Epithelial cell of proximal tubule (primary cell): ENCODE results near the gene ADARB2. TPM values are rescaled to one million over a fixed set of nuclear protein-coding genes. Genes with fewer than 3 reads are reported as not detected.

Experiments
- DNase-seq: peaks from one replicate; pipeline ENCODE4 v3.0.0-alpha.2; 2011; ENCODE audit warnings: low read depth
- H3K4me3 ChIP-seq: 2 replicates; pipeline ENCODE4 v1.5.1; 2011; ENCODE audit warnings: low read depth, mild to moderate bottlenecking, low read length
- total RNA-seq: library from RNA; depleted of rRNA; stranded (reverse); fragments of >200 nt; gene quantifications from 2 replicates; pipeline ENCODE4 v1.2.3, GENCODE V29; 2015
- TF ChIP-seq, protein P1 (sequence below): conservative IDR thresholded peaks from 2 replicates; pipeline ENCODE4 v1.5.1; 2012; ENCODE audit warnings: low read depth, mild to moderate bottlenecking, low read length

The ADARB2 gene
- total RNA-seq, 1 donor from 2014 or later: 0.63 TPM

DNA sequence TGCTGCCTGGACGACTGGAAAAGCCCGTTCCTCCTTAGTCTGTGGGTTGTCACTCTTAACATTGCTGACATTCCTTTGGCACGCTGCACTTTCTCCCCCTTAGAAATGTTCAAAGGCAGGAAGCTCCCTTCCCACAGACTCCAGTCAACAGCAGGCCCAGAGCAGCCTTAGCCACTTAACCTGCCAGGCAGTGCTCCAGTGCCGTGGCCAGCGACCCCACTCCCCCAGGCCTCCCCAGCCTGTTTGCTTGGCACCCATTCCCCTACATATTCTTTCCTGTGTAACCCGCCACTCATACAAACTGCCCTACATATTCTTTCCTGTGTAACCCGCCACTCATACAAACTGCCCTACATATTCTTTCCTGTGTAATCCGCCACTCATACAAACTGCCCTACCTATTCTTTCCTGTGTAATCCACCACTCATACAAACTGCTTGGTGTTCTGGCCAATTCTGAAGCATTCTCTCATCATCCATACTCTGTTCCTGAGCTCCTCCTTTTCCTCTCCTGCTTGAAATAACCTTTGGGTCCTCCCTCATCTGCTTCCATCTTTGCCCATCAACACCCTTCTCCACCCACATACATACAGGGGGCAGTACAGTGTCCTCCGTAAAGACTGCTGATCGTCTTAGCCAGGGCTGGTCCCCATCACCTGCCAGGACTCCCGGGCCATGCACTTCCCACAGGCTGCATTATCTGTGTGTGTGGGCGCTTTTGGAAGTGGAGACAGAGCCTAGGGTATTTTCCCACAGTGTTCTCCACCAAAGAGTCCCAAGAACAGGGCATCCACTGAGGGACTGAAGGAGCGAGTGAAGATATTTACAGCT lies 57.3 kb downstream of the ADARB2 start:
- DNase-seq: no peak
- H3K4me3 ChIP-seq: no peak overlapping the region
- TF ChIP-seq, protein P1, sequence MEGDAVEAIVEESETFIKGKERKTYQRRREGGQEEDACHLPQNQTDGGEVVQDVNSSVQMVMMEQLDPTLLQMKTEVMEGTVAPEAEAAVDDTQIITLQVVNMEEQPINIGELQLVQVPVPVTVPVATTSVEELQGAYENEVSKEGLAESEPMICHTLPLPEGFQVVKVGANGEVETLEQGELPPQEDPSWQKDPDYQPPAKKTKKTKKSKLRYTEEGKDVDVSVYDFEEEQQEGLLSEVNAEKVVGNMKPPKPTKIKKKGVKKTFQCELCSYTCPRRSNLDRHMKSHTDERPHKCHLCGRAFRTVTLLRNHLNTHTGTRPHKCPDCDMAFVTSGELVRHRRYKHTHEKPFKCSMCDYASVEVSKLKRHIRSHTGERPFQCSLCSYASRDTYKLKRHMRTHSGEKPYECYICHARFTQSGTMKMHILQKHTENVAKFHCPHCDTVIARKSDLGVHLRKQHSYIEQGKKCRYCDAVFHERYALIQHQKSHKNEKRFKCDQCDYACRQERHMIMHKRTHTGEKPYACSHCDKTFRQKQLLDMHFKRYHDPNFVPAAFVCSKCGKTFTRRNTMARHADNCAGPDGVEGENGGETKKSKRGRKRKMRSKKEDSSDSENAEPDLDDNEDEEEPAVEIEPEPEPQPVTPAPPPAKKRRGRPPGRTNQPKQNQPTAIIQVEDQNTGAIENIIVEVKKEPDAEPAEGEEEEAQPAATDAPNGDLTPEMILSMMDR: no peak

DNA sequence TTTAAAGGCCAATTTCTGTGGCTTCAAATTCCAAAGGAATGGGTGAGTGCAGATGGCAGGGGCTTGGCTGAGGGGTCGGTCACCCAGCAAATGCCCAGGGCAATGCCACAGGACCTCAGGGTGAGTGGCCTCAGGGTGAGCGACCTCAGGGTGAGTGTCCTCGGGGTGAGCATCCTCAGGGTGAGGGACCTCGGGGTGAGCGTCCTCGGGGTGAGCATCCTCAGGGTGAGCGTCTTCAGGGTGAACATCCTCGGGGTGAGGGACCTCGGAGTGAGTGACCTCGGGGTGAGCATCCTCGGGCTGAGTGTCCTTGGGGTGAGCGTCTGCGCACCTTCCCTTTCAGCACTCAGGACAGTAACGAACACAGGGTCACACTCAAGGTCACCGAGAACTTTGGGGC lies 59.2 kb downstream of the ADARB2 start:
- no peak overlapping the region for H3K4me3 ChIP-seq
- TF ChIP-seq, protein P1: no peak
- DNase-seq: no peak

GRCh38 chr10:1677307-1677939 lies 59.9 kb downstream of the ADARB2 start:
- no peak for DNase-seq
- H3K4me3 ChIP-seq: no peak overlapping the region
- TF ChIP-seq, protein P1: no peak

DNA sequence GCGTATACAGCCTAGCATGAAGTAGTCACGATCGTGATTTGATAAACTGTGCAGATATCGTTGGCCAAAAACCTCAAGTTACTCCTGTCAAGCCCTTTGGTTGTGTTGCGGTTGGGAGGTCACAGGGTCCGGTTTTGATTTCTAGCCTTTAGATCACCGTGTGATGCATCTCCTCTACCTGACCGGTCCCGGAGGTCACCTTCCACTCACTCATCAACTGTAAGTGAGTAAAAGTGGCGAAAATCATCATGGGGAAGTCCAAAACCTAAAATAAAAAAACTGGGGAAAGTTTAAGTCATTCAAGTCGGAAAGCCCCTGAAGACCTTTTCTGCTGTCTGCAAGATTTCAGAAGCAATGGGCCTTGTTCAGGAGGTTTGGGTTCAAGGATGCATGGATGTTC lies 62.8 kb downstream of the ADARB2 start:
- no peak for DNase-seq
- H3K4me3 ChIP-seq: no peak overlapping the region
- TF ChIP-seq, protein P1: no peak

- TF ChIP-seq, protein P1: no peak
- H3K4me3 ChIP-seq: no peak overlapping the region
- DNase-seq: no peak
These were observed 63.6 kb downstream of the ADARB2 start for GRCh38 chr10:1673568-1674345.

DNA sequence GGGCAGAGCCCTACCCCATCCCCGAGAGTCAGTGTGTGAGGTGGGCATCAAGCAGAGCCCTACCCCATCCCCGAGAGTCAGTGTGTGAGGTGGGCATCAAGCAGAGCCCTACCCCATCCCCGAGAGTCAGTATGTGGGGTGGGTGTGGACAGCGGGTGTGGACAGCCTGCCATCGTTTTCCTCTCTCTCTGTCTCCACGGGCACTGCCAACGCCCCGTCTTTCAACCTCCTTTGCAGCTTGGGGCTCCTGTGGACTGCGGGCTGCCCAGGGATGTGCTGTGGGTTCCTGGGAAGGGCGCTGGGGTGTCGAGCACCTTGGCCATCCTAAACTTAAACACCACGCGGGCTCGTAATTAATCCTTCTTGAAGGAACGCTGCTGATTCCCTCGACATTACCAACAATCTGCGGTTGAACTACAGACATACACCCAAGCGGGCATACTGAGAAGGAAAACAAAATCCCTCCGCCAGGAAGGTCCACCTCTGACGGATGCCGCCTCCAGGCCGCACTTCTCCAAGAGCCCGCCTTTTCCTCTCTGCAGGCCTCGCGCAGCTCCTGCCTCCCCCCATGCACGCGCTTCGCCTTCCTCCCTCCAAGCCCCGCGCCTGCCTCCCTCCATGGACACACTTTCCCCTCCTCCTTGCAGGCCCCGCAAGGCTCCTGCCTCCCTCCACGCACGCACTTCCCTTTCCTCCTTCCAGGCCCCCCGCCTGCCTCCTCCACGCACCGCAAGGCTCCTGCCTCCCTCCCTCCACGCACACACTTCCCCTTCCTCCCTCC lies 65.1 kb downstream of the ADARB2 start:
- DNase-seq: no peak
- TF ChIP-seq, protein P1: no peak
- no peak overlapping the region for H3K4me3 ChIP-seq
